ENCODE measurements around the gene B3GNT3. TPM values are rescaled to one million over a fixed set of nuclear protein-coding genes. Genes with fewer than 3 reads are reported as not detected.

Gene B3GNT3
- total and polyA plus RNA-seq, 2 of the 13 experiments (the other 11 are each of a cell fraction or from before 2014, with no cell fraction given) = 0.86 to 4.0 TPM

- no peak for TF ChIP-seq STAT6 (CRISPR knock-in tag; IDR thresholded peaks at IDR 0.05; ENCODE audit: borderline replicate concordance)
- TF ChIP-seq ZNF207 (IDR thresholded peaks at IDR 0.05; ENCODE audit: borderline replicate concordance) = no peak
- TF ChIP-seq MTA1 (CRISPR knock-in tag; IDR thresholded peaks at IDR 0.05; ENCODE audit: borderline replicate concordance) = no peak
- TF ChIP-seq MXD1 (CRISPR knock-in tag; IDR thresholded peaks at IDR 0.05) = no peak; the same call in 1 of the 2 replicates
- no peak for TF ChIP-seq NRL (CRISPR knock-in tag; IDR thresholded peaks at IDR 0.05; ENCODE audit: borderline replicate concordance)
- no peak for TF ChIP-seq POGK (CRISPR knock-in tag; conservative IDR thresholded peaks at IDR 0.05)
- no peak for TF ChIP-seq MEF2D (CRISPR knock-in tag; IDR thresholded peaks at IDR 0.05)
- TF ChIP-seq CREB1 (IDR thresholded peaks at IDR 0.05) = no peak
- peak; percentile 76 for TF ChIP-seq CREB1 (CRISPR knock-in tag; IDR thresholded peaks at IDR 0.05)
- no peak for TF ChIP-seq NR2C2 (CRISPR knock-in tag; IDR thresholded peaks at IDR 0.05; ENCODE audit: borderline replicate concordance)
- TF ChIP-seq ADNP (CRISPR knock-in tag; IDR thresholded peaks at IDR 0.05) = no peak
- no peak for TF ChIP-seq ATM (IDR thresholded peaks at IDR 0.05; ENCODE audit: borderline replicate concordance)
- TF ChIP-seq WIZ (CRISPR knock-in tag; IDR thresholded peaks at IDR 0.05) = no peak
- no peak for TF ChIP-seq ZNF768 (CRISPR knock-in tag; IDR thresholded peaks at IDR 0.05)
- TF ChIP-seq KAT7 (CRISPR knock-in tag; IDR thresholded peaks at IDR 0.05; ENCODE audit: borderline replicate concordance) = no peak
- TF ChIP-seq ZMAT3 (CRISPR knock-in tag; conservative IDR thresholded peaks at IDR 0.05) = peak; percentile 70; the same call in 1 of the 2 replicates
- TF ChIP-seq RXRA (CRISPR knock-in tag; IDR thresholded peaks at IDR 0.05) = 0 out of 2 replicates have a peak, but pooled peaks have one; percentile 26
- peak; percentile 50; the same call in 1 of the 2 replicates for TF ChIP-seq SP4 (CRISPR knock-in tag; IDR thresholded peaks at IDR 0.05)
- 0 out of 2 replicates have a peak, but pooled peaks have one; percentile 31 for TF ChIP-seq ZNF335 (CRISPR knock-in tag; IDR thresholded peaks at IDR 0.05)
- TF ChIP-seq ARID4A (CRISPR knock-in tag; IDR thresholded peaks at IDR 0.05; ENCODE audit: borderline replicate concordance) = peak; percentile 48; the same call in 1 of the 2 replicates
Measured at GRCh38 chr19:17847538-17848366, 52.8 kb downstream of the B3GNT3 start, which contains the start of gene JAK3 (continued).

Measured in HepG2 (cell line).